HG02623 (cell line): Measurements from ENCODE around the gene CSMD2.

Source experiments
- ATAC-seq: cut with Tn5 transposase; IDR thresholded peaks from one replicate; pipeline ENCODE4 v1.9.1; 2021; ENCODE audit warnings: moderate library complexity; ENCODE audit not compliant: unreplicated experiment

Gene CSMD2

DNA sequence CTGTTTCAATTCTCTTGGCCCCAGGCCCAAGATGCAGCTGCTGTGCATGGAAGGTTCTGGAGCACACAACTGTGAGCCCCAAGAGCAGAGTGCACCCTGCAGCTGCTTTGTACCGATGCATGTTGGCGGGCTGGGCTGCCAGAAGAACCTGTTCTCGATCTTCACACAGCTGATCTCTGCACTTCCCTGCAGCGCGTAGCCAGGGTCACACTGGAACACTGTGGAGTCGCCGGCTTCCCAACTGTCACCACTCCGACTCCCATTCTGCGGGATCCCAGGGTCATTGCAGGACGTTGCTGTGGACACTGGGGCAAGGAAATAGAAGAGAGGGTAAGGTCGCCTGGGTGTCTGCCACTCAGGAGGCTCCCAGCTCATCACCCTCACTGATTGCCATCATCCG lies 507.2 kb downstream of the CSMD2 start:
- ATAC-seq = no peak

DNA sequence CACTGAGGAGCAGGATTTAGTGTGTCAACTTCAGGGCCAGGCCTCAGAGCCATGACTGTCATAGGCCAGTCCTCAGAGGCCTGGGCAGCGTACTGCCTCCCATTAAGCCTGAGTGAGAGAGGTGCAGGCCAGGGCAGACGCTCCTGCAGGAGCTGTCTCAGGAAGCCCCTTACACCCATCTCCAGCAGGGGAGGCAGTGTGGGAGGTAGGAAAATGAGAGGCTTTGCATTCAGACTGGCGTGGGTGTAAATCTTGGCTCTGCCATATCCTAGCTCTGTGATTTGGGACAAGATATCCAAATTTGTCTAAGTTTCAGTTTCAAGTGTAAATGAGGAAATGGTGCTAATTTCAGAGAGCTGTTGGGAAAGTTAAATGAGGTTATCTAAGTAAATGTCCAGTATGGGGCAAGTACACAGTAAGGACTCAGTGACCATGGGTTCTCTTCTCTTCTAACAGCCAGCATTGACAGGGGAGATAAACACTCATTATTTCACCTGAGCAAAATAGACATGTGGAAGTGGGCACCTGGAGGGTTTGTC lies 508.5 kb downstream of the CSMD2 start:
- no peak for ATAC-seq

DNA sequence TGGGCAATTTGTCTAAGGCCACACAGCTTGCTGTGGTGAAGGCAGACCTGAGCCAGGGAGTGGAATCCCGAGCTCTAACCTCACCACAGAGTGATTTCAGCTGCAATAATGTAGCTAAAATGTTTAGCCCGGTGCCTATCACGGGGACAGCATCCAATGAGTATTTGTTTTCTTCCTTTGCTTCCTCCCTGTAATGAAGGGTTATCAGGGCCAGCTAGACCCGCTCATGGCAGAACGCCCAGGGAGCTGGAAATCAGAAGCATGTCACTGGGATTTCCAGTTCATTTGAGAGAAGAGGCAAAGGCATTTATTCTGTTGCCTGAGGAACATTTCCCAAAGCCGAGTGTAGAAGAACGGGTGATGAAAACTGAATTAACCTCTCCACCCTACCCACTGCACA lies 509.5 kb downstream of the CSMD2 start:
- ATAC-seq = no peak

GRCh38 chr1:33654267-33654834 lies 510.7 kb downstream of the CSMD2 start:
- ATAC-seq = no peak

DNA sequence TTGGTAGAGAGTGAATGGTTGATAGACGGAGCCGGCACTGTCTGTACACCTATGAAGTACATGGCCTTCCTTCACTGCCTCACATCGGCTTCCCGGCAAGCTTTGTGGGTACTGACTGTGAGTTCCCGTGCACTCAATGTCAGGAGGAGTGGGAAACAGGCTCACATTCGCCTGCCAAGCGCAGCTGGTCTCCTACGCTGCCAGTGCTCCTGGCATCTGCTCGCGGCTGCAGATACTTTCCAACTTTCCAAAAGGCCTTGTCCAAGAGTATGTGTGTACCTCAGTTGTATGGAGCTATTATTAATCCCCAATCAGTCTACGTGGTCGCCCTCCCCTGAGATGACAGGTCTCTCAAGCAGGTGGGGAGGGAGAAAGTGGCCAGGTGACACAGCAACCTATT lies 511.8 kb downstream of the CSMD2 start:
- no peak for ATAC-seq

GRCh38 chr1:33650708-33651107 lies 514.3 kb downstream of the CSMD2 start:
- ATAC-seq = no peak

DNA sequence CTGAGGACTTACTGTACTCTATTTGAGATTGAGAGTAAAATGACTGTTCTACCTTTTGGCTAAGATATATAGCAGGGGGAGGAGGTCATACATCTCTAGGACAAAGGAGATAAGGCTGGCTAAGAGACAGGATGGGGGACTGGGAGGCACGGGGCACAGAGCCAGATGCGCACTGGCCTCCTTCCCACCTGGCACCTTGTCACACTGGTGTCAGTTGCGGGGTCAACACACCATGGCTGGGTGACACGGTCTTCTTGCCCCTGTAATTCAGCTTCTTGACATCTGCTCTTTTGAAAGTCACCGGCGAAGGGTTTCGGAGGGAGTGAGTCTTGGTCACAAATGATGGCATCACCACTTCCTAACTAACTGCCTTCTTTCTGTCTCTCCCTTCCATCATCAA lies 515.3 kb downstream of the CSMD2 start:
- ATAC-seq = no peak

- no peak for ATAC-seq
Observed at GRCh38 chr1:33643216-33643615, 521.8 kb downstream of the CSMD2 start.

- no peak for ATAC-seq
Observed at GRCh38 chr1:33641104-33641830, 523.8 kb downstream of the CSMD2 start.

DNA sequence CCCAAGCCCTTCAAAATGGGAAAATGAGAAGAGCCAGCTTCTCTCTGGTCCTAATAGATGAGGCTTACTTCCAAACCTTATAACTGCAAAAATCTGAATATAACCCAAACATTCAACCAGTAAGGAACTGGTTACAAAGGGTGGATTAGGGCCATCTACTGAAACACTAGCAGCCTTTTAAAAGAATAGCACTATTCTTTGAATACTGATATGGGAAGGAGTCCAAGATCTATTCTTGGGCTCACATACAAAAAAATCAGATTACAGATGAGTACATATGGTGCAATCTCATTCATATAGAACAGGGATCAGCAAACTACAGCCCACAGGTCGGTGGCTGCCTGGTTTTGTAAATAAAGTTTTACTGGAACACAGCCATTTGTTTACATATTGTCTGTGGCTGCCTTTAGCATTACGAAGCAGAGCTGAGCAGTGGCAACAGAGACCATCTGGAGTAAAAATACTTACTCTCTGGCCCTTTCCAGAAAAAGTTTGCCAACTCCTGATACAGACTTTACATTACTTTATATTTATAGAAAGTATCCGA lies 524.8 kb downstream of the CSMD2 start:
- no peak for ATAC-seq

GRCh38 chr1:33637846-33638440 lies 527.1 kb downstream of the CSMD2 start:
- no peak for ATAC-seq

DNA sequence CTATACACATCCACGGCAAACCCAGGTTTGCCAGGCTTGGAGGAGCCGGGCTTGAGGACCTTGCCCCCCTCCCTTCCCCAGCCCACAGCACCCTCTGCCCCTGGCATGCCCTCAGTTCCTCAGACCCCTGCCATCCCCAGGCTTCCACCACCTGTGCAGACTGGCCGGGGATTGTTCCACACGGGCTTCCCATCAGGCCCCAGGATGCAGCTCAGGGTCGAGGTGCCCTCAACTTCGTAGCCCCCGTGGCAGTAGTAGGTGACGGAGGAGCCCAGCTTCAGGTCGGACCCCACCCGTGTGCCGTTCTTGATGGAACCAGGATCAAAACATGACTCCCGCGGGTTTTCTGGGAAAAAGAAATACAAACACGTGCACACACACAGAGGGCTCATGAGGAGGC lies 528.8 kb downstream of the CSMD2 start:
- no peak for ATAC-seq

- ATAC-seq = no peak
Observed at GRCh38 chr1:33635336-33636012, 529.6 kb downstream of the CSMD2 start.

DNA sequence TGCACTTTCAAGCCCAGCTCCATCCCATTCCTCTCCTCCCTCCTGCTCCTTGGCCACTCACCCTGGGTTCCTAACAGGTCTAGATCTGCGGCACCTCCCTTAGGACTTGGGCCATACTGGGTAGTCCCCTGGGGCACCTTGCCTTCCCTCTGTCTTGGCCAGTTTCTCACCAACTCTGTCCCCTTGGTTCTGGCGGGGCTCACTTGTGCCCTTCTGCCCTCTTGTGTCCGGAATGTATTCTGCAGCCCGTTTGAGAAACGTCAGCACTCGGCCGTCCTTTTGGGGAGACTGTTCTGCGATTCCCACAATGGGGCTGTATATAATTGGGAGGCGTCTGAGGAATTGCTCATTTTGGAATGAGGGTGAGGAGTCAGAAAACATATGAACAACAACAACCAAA lies 530.2 kb downstream of the CSMD2 start:
- no peak for ATAC-seq

DNA sequence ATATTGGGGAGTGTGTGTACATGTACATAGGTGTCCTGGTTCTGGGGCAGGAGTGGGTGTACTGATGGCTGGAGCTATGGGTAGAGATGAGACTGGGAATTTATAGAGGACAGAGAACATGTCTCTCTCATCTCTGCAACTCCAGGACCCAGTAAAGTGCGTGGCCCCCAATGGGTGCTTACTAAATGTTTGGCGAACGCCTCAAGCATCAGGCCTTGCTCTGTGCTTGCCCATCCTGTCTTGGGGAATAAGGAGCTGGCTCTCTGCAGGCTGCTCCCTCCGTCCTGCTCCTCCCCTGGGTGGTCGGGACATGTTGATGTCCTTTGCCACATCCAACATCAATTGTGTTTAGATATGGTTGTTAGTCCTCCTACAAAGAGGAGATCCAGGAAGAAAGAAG lies 530.9 kb downstream of the CSMD2 start:
- ATAC-seq = no peak

- ATAC-seq = no peak
Observed at GRCh38 chr1:33633019-33633801, 531.8 kb downstream of the CSMD2 start.

- no peak for ATAC-seq
Observed at GRCh38 chr1:33630686-33631085, 534.3 kb downstream of the CSMD2 start.

- ATAC-seq = no peak
Observed at GRCh38 chr1:33626801-33627200, 538.2 kb downstream of the CSMD2 start.

DNA sequence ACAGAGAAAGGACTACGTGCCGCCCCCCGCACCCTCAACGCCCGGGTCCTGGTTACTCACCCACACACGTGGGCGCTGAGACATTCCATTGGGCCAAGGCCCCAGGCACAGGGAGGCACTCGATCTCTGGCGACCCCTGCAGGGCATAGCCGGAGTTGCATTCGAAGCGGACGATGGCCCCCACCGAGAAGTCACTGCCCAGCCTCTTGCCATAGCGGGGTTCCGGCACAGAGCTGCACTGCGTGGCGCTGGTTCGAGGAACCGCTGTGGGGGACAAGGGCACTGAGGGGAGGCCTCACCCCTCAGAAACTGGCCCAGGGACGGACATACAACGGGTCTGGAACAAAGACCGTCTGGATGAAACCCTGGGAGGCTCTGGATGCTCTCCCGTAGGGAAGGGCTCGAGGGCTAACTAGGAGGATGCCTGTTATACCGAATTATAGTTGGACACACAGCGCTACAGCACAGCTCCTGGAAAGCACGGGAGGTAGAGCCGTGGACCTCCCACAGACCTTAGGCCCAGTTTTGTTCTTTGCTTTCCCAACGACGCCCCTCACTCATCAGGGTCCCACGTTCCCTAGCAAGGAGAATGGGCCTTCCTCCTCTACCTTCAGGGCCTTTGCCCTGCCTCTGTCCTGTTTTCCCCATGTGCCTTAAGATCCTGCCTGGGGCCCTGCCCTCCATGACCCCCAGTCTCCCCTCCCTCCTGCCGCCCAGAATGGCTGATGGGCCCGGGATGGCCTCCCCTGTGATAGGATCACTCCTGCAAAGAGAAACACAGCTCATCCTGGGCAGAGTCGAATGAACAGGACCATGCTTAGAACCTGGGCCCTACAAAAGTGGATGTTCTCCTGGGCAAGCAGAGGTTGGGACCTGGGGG lies 539.8 kb downstream of the CSMD2 start:
- no peak for ATAC-seq
